ENCODE data around the gene GAREM2.

The GAREM2 gene

DNA sequence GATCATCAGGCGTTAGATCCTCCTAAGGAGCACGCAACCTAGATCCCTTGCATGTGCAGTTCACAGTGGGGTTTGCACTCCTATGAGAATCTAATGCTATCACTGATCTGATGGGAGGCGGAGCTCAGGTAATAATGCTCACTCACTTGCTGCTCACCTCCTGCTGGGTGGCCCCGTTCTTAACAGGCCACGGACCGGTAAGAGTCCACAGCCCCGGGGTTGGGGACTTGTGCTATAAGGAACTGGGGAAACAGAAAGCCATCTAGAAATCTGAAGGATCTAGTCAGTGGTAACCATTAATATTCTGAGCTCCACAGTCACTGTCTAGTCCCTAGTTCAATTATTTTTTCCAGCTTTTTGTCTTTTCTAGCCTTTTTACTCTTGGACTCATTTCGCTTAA is 44.7 kb upstream of the GAREM2 start:
- no peaks in the 10 kb centered on the region for H3K79me2 ChIP-seq (ENCODE audit: insufficient read depth, low read length)
- H3K27me3 ChIP-seq (ENCODE audit: insufficient read depth, low read length): no peaks in the 10 kb centered on the region
- H3K4me1 ChIP-seq (ENCODE audit: insufficient read depth, low read length, severe bottlenecking): no peaks in the 10 kb centered on the region
- peaks cover 52% of the 10 kb centered on the region for H3K36me3 ChIP-seq (ENCODE audit: insufficient read depth, low read length)
- H3K9me3 ChIP-seq (ENCODE audit: low read length): no peaks in the 10 kb centered on the region
- H3K9ac ChIP-seq (ENCODE audit: low read length): no peak overlapping the region
- H3K4me3 ChIP-seq (ENCODE audit: low read depth, low read length, poor library complexity, severe bottlenecking): no peak overlapping the region
- no peaks in the 10 kb centered on the region for H4K20me1 ChIP-seq (ENCODE audit: insufficient read depth, low read length)
- H3K4me2 ChIP-seq (ENCODE audit: low read length): no peak overlapping the region
- peaks cover 6% of the 10 kb centered on the region; the same call in 1 of the 2 replicates for H3F3A ChIP-seq (ENCODE audit: insufficient read depth, low read length)
- no peak overlapping the region for H2AFZ ChIP-seq (ENCODE audit: low read length)
- no peak for TF ChIP-seq EZH2 (IDR thresholded peaks at IDR 0.05; ENCODE audit: borderline replicate concordance, low read length)
- TF ChIP-seq, protein P1, sequence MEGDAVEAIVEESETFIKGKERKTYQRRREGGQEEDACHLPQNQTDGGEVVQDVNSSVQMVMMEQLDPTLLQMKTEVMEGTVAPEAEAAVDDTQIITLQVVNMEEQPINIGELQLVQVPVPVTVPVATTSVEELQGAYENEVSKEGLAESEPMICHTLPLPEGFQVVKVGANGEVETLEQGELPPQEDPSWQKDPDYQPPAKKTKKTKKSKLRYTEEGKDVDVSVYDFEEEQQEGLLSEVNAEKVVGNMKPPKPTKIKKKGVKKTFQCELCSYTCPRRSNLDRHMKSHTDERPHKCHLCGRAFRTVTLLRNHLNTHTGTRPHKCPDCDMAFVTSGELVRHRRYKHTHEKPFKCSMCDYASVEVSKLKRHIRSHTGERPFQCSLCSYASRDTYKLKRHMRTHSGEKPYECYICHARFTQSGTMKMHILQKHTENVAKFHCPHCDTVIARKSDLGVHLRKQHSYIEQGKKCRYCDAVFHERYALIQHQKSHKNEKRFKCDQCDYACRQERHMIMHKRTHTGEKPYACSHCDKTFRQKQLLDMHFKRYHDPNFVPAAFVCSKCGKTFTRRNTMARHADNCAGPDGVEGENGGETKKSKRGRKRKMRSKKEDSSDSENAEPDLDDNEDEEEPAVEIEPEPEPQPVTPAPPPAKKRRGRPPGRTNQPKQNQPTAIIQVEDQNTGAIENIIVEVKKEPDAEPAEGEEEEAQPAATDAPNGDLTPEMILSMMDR (IDR thresholded peaks at IDR 0.05; ENCODE audit: low read length): no peak
- no peak overlapping the region for H3K27ac ChIP-seq (ENCODE audit: low read depth, low read length, poor library complexity, severe bottlenecking)
- H3K9me2 ChIP-seq (ENCODE audit: low read depth, low read length): no peaks in the 10 kb centered on the region

GRCh38 chr2:26130763-26131162 is 42.1 kb upstream of the GAREM2 start:
- H3K9me2 ChIP-seq (ENCODE audit: low read depth, low read length): no peaks in the 10 kb centered on the region

GRCh38 chr2:26136451-26136850 is 36.4 kb upstream of the GAREM2 start:
- Histone ChIP-seq H3K4me1 (ENCODE audit: insufficient read depth, low read length, severe bottlenecking) (no peaks in the 10 kb centered on the region), H3K9me3 (ENCODE audit: low read length) (no peaks in the 10 kb centered on the region), H2AFZ (ENCODE audit: low read length) (no peak overlapping the region), H3K27ac (ENCODE audit: low read depth, low read length, poor library complexity, severe bottlenecking) (no peak overlapping the region), H3K79me2 (ENCODE audit: insufficient read depth, low read length) (no peaks in the 10 kb centered on the region), H3K4me3 (ENCODE audit: low read depth, low read length, poor library complexity, severe bottlenecking) (no peak overlapping the region), H4K20me1 (ENCODE audit: insufficient read depth, low read length) (no peaks in the 10 kb centered on the region), H3F3A (ENCODE audit: insufficient read depth, low read length) (peaks cover 6% of the 10 kb centered on the region; the same call in 1 of the 2 replicates), H3K9me2 (ENCODE audit: low read depth, low read length) (no peaks in the 10 kb centered on the region), H3K9ac (ENCODE audit: low read length) (no peak overlapping the region), H3K36me3 (ENCODE audit: insufficient read depth, low read length) (peaks cover 40% of the 10 kb centered on the region), H3K4me2 (ENCODE audit: low read length) (no peak overlapping the region), H3K27me3 (ENCODE audit: insufficient read depth, low read length) (no peaks in the 10 kb centered on the region)
- TF ChIP-seq EZH2 (IDR thresholded peaks at IDR 0.05; ENCODE audit: borderline replicate concordance, low read length): no peak
- TF ChIP-seq, protein P1 (IDR thresholded peaks at IDR 0.05; ENCODE audit: low read length): no peak

More at GRCh38 chr2:26130763-26131162, 42.1 kb upstream of the GAREM2 start:
- H3K27ac ChIP-seq (ENCODE audit: low read depth, low read length, poor library complexity, severe bottlenecking): no peak overlapping the region
- H3K9me3 ChIP-seq (ENCODE audit: low read length): no peaks in the 10 kb centered on the region
- H3K79me2 ChIP-seq (ENCODE audit: insufficient read depth, low read length): no peaks in the 10 kb centered on the region
- H3K27me3 ChIP-seq (ENCODE audit: insufficient read depth, low read length): no peaks in the 10 kb centered on the region
- no peak overlapping the region for H3K4me3 ChIP-seq (ENCODE audit: low read depth, low read length, poor library complexity, severe bottlenecking)
- no peak overlapping the region for H3K9ac ChIP-seq (ENCODE audit: low read length)
- peaks cover 6% of the 10 kb centered on the region; the same call in 1 of the 2 replicates for H3F3A ChIP-seq (ENCODE audit: insufficient read depth, low read length)
- H4K20me1 ChIP-seq (ENCODE audit: insufficient read depth, low read length): no peaks in the 10 kb centered on the region
- H3K4me2 ChIP-seq (ENCODE audit: low read length): no peak overlapping the region
- no peaks in the 10 kb centered on the region for H3K4me1 ChIP-seq (ENCODE audit: insufficient read depth, low read length, severe bottlenecking)
- TF ChIP-seq, protein P1 (IDR thresholded peaks at IDR 0.05; ENCODE audit: low read length): no peak
- no peak for TF ChIP-seq EZH2 (IDR thresholded peaks at IDR 0.05; ENCODE audit: borderline replicate concordance, low read length)
- H3K36me3 ChIP-seq (ENCODE audit: insufficient read depth, low read length): peaks cover 60% of the 10 kb centered on the region
- H2AFZ ChIP-seq (ENCODE audit: low read length): no peak overlapping the region
